A204.1 (cell line): ENCODE results near the gene POU2F2.
A peak's percentile ranks its signal among the peaks of the same experiment; 100 is the strongest.

Experiments
- FAIRE-seq: peaks from 2 replicates; lab custom pipeline; 2012; peaks lifted over from hg19 to GRCh38; lab: Jason Lieb, UNC

POU2F2 gene

GRCh38 chr19:42079886-42080763 is 52.1 kb downstream of the POU2F2 start:
- no peak for FAIRE-seq

DNA sequence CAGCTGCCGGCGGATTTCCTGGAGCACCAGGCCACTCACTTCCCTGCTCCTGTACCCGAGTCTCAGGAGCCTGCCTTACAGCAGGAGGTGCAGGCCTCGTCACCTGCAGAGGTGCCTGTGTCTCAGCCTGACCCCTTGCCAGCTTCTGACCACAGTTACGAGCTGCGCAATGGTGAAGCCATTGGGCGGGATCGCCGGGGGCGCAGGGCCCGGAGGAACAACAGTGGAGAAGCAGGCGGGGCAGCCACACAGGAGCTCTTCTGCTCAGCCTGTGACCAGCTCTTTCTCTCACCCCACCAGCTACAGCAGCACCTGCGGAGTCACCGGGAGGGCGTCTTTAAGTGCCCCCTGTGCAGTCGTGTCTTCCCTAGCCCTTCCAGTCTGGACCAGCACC is 53.0 kb downstream of the POU2F2 start:
- no peak for FAIRE-seq

GRCh38 chr19:42078538-42079275 is 53.5 kb downstream of the POU2F2 start:
- FAIRE-seq: no peak

DNA sequence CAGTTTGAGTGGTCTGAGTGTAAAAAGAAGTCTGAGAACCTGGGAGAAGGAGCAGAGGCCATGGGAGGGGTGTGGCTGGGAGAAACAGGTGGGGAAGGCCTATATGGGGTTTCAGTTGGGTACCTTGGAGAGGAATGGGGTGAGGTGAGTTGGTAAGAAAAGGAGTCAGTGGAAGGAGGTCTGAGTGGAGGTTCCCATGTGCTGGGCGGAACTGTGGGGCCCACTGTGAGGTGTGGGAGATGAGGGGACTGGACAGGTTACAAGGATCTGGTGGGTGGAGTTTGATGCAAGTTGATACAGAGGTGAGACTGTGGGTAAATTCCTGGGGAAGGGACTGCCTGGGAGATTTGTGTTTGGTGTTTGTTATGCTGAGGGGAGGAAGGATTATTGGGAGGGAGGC is 54.2 kb downstream of the POU2F2 start:
- no peak for FAIRE-seq

- FAIRE-seq: no peak
Measured at GRCh38 chr19:42076380-42076944, 55.8 kb downstream of the POU2F2 start.

DNA sequence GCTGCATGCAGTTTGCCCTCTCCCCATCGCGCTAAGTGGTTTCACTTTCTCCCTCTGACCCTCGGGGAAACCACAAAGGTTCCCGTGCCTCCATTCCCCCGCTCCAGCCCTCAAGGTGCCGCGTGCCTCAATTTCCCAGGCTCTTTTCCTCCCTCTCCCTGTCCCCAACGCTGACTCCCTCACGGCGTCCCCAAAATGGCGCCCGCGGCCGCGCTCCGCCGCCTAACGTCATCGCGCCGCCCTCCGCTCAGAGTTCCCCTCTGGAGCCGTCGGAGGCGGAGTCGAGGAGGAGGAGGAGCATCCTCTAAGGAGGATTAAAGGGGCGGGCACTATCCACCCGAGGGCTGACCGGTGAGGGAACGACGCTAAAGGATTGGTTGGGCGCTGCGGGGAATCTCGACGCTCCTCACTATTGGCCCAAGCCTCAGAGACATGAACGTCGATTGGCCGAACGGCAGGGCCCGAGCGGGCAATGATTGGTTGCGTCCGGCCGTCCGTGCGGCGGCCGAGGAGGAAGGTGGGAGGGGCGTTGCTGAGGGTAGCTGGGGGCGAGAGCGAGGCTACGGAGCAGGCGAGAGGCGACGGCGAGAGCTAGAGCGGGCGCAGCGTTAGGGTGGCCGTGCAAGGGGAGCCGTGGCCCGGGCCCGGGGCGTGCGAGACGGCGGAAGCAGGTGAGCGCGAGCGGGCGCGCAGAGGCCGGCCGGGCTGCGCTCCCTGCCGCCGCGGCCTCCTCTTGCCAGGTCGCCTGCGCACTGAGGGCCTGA is 56.4 kb downstream of the POU2F2 start, which contains the start of gene ZNF574:
ZNF574 (plus strand) TSS at position 551 of the 764 bp plus-strand sequence. CDS start 2,441 bp downstream, outside the sequence.
- peak; percentile 100 for FAIRE-seq

- FAIRE-seq: no peak
Measured at GRCh38 chr19:42075364-42075615, 57.0 kb downstream of the POU2F2 start.

DNA sequence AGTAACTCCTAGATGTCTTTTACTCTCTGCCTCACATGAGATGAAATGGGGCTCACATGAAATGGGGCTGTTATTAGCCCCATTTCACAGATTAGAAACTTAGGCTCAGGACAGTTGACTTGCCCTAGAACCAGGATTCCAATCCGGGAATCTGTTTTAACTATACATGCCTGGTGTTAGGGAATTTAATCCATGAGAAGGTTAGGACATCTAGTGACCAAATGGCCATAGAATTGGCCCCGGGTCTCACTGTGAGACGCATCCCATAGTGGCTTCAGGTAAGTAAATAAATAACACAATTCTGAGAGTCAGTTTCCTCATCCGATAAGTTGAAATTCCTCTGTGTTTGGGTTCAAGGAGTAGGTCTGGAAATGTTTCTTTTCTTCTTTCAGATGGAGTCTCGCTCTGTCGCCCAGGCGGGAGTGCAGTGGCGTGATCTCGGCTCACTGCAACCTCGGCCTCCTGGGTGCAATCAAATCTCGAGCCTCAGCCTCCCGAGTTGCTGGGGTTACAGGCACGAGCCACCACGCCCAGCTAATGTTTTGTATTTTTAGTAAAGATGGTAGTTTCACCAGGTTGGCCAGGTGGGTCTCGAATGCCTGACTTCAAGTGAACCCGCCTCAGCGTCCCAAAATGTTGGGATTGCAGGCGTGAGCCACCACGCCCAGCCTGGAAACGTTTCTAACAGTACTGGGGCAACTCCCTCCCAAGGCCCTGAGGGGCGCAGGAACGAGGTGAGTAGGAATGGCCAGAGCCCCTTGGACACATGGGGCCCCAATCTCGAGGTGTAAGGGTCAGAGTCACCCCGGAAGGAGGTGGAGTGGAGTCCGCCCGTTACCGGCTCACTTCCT is 57.5 kb downstream of the POU2F2 start:
- no peak for FAIRE-seq

DNA sequence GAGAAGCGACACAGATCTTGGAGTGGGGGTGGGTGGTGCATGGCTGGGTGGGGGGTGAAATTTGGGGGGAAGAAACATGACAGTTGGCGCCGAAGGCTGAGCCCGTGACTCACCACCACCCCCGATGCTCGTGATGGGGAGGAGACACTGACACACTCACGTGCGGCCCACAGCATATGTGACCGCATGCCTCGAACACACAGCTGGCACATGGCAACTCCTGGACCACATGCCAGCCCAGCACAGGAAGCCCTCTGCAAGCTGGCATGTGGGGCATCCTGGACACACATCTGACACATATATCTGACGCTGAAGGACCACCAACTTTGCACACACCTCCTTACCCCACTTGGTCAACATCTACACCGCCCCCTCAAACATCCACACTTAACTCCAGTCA is 61.0 kb downstream of the POU2F2 start:
- FAIRE-seq: no peak

DNA sequence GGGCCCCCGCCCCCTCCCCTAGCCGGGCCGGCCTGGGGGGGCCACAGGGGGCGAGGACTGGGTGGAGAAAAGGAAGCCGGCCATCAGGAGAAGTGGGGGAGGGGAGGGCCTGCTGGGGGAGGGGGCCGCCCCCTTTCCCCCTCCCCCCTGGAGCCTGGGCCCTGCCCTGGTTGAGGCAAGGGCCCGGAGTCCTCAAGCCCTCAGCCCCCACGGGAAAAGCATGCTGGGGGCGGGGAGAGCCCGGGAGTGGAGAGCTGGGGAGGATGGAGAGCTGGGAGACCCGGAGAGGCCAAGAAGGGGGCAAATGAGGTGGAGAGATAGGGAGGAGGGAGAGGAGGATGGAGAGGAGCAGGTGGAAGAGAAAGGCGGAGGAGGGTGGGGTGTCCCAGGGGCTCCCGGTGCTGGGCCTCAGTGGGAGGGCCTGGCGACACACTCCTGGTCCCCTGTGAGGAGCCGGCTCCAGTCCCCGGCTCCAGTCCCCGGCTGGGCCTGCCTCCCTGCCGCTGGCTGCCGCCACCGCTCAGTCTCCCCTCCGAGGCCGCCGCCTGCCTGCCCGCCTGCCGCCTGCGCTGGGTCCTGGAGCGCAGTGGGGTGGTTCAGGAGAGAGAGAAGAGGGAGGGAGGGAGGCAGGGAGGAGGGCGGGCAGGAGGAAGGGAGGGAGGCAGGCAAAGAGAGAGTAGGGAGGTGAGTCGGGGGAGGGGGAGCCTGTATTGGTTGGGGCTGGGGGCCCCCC is 62.5 kb downstream of the POU2F2 start, which contains the start of gene GRIK5:
GRIK5 (minus strand) TSS at position 588 of the 733 bp plus-strand sequence. CDS start 4,436 bp downstream, outside the sequence.
- FAIRE-seq: no peak

DNA sequence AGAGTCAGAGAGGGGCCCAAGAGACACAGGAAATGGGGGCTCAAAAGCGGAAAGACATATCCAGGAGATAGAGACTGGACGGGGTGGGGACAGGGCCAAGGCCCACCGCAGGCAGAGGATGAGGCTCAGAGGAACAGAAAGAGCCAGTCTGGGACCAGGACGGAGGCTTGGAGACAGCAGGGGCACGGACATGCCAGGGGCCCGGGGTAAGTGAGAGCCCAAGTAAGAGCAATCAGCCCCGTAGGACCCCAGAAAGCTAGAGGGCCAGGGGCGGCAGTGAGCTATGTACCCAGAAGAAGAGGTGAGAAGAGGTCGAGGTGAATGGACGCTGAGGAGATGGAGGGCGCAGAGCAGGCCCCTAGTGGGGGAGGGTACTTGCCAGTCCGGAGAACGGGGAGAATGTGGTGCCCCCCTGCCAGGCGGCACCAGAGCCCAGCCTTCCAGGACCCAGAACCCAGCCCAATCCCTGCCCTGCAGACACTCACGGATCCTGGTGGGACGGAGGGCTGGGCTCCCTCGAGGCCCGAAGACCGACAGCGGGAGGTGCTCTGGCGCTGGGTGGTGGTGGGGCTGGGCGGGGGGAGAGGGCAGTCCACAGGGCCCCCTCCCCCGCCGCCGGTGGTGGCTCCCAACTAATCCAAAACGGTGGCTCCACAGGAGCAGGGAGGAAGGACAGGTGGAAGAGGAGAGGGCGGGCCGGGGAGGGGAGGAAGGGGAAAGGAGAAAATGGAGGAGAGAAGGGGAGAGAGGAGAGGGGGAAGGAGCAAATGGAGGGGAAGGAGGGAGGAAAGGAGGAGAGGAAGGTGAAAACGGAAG is 63.3 kb downstream of the POU2F2 start:
- FAIRE-seq: no peak

- no peak for FAIRE-seq
Measured at GRCh38 chr19:42068361-42068755, 63.9 kb downstream of the POU2F2 start.

DNA sequence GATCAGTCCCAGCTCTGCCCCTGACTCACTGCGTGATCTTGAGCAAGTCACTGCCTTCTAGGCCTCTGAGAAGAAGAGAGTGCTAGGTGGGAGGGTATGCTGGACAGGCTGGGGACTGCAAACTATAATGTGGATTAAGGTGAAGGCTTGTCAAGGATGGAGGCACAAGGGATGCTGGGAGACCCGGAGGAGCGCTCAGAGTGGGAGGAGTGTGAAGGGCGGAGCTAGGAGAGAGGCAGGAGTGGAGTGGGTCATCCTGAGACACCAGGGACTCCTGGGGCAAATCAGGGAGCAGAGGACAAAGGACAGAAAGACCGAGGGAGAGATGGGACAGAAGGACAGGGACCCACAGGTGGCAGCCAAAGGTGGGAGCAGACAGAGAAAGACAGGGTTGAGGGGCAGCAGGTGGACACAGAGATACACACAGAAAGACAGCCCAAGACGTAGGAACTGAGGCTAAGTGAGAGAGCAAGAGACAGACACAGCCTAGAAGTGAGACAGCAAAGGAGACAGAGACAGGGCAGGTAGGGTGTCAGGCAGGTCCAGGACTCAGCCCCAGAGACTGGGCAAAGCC is 64.8 kb downstream of the POU2F2 start:
- FAIRE-seq: no peak

GRCh38 chr19:42066075-42066754 is 66.0 kb downstream of the POU2F2 start:
- no peak for FAIRE-seq

DNA sequence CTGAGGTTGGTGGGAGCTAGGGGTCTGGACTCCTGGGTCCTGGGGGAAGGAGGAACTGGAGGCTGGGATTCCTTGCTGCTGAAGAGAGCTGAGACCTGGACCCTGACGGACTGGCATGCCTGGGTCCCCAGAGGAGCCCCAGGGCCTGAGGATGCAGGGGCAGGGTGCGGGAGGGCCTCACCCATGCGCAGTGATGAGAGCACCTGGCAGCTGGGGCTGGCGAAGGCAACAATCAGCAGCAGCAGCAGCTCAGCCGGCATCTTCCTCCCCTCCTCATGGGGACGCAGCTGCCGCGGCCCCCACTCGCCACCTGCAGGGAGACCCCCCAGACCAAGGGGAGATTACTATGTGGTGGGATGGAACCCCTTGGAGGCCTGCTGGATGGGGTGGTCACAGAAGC is 66.7 kb downstream of the POU2F2 start:
- no peak for FAIRE-seq

- no peak for FAIRE-seq
Measured at GRCh38 chr19:42065051-42065450, 67.2 kb downstream of the POU2F2 start.

DNA sequence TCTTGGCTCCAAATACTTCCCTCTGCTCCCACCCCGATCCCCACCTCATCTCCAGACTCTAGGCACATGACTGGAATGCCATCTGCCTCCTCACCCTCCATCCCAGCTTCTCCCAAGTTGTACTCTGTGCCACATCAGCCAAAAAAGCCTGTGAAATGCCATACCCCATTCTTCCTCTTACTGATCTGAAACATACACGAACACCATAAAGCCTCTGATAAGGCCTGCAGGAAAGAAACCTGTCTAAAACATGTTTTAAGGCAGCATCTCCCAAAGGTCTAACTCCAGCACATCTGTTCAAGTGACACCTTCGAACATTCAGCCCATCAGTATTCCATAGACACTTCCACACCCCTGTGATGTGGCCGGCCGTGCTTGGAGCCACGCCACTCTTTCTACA is 67.8 kb downstream of the POU2F2 start:
- FAIRE-seq: no peak

DNA sequence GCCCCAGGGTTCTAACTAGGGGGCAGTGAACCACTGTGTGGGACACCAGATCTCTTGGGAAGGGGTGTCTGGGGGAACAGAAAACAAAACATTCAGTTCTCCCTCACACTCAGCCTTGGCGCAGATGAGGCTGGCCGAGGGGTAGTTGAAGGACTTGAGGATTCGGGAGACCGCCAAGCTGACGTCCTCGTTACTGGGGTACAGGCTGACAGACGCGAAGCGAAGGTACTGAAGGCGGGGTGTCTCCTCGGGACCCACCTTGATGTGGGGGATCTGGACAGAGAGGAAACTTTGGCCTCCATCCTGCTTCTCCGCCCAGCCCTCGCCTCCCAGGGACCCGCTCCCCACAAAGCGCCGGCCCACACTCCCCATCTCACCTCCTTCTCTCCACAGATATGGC is 69.9 kb downstream of the POU2F2 start:
- no peak for FAIRE-seq

GRCh38 chr19:42060117-42060516 is 72.1 kb downstream of the POU2F2 start:
- no peak for FAIRE-seq
